HG02623 (cell line): ENCODE results near the gene DQX1.
"Not testable (repeated sequence)": the region's sequence is repeated elsewhere in the genome, so short reads cannot be mapped to it uniquely, and the experiment has no call there.

ENCODE experiments used
- ATAC-seq: cut with Tn5 transposase; IDR thresholded peaks from one replicate; pipeline ENCODE4 v1.9.1; 2021; ENCODE audit warnings: moderate library complexity; ENCODE audit not compliant: unreplicated experiment

Gene DQX1

GRCh38 chr2:74497777-74498499 lies 28.1 kb downstream of the DQX1 start:
- ATAC-seq, result no peak

GRCh38 chr2:74496997-74497776 lies 28.8 kb downstream of the DQX1 start:
- no peak for ATAC-seq

- no peak for ATAC-seq
These were observed 30.6 kb downstream of the DQX1 start for GRCh38 chr2:74495440-74495839.

GRCh38 chr2:74493546-74493945 lies 32.5 kb downstream of the DQX1 start:
- ATAC-seq, result no peak

- no peak for ATAC-seq
These were observed 34.1 kb downstream of the DQX1 start for GRCh38 chr2:74491648-74492544.

GRCh38 chr2:74489906-74490305 lies 36.1 kb downstream of the DQX1 start:
- no peak for ATAC-seq

- ATAC-seq, result no peak
These were observed 37.2 kb downstream of the DQX1 start for GRCh38 chr2:74488643-74489481.

- ATAC-seq, result no peak
These were observed 39.9 kb downstream of the DQX1 start for GRCh38 chr2:74486141-74486540.

- not testable (repeated sequence) for ATAC-seq
These were observed 42.3 kb downstream of the DQX1 start for GRCh38 chr2:74483675-74484164.

GRCh38 chr2:74482801-74483674 lies 43.0 kb downstream of the DQX1 start, which contains the start of the genes CCDC142 and TTC31:
TSS of gene CCDC142 (minus strand) at chr2:74482998. CDS start at chr2:74482837, 161 bp downstream.
TSS of gene TTC31 (plus strand) at chr2:74483081. CDS start at chr2:74483096, 15 bp downstream.
- ATAC-seq, result peak; percentile 87

- ATAC-seq, result peak; percentile 29
These were observed 43.9 kb downstream of the DQX1 start for GRCh38 chr2:74481961-74482800.

GRCh38 chr2:74481431-74481830 lies 44.6 kb downstream of the DQX1 start:
- no peak for ATAC-seq

- ATAC-seq, result no peak
These were observed 51.1 kb downstream of the DQX1 start for GRCh38 chr2:74474899-74475298.

GRCh38 chr2:74474481-74474880 lies 51.5 kb downstream of the DQX1 start:
- ATAC-seq, result no peak

GRCh38 chr2:74472945-74473258 lies 53.1 kb downstream of the DQX1 start:
- ATAC-seq, result no peak

- peak; percentile 80 for ATAC-seq
These were observed 53.7 kb downstream of the DQX1 start, which contains the start of gene MRPL53 for GRCh38 chr2:74472086-74472944. TSS of gene MRPL53 (minus strand) at chr2:74472680. CDS start at chr2:74472660, 20 bp downstream.

- ATAC-seq, result no peak
These were observed 54.5 kb downstream of the DQX1 start for GRCh38 chr2:74471332-74472065.
